ENCODE results near the gene FSTL4. TPM values are rescaled to one million over a fixed set of nuclear protein-coding genes. Genes with fewer than 3 reads are reported as not detected.

FSTL4 gene
- total RNA-seq, 1 donor from 2014 or later = 11.3 TPM

DNA sequence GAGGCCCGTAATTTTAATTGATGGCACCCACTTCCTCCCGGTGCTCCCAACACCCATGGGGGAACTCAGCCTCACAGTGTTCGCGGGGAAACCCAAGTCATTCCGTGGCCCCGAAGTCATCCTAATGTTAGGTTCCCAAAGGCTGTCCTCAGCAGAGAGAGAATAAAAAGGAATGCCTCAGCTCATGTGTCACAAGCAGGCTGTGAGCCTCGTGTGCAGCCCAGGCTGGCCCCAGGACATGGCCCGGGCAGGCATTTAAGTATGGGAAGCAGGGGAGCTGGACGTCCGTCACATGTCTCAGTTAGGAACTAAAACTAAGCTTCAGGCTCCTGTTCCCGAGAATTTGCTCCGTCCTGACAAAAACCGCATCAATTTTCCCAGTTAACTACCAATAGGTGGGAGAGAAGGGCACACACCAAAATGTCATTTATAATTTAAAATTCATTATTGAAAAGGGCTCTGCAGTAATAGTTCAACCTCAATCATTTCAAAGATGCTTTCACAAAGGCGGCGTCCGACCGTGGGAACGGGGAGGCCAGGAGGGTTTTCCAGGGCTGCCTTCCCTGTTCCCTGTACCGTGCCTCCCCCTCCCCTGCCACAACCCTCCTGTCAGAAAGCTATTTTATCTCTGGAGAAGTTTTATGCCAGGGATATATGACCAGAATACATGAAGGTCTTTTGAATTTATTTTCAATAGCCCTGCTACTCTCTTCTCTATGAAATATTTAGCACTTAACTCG, 137.3 kb downstream of the FSTL4 start:
- TF ChIP-seq, protein P1, sequence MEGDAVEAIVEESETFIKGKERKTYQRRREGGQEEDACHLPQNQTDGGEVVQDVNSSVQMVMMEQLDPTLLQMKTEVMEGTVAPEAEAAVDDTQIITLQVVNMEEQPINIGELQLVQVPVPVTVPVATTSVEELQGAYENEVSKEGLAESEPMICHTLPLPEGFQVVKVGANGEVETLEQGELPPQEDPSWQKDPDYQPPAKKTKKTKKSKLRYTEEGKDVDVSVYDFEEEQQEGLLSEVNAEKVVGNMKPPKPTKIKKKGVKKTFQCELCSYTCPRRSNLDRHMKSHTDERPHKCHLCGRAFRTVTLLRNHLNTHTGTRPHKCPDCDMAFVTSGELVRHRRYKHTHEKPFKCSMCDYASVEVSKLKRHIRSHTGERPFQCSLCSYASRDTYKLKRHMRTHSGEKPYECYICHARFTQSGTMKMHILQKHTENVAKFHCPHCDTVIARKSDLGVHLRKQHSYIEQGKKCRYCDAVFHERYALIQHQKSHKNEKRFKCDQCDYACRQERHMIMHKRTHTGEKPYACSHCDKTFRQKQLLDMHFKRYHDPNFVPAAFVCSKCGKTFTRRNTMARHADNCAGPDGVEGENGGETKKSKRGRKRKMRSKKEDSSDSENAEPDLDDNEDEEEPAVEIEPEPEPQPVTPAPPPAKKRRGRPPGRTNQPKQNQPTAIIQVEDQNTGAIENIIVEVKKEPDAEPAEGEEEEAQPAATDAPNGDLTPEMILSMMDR (conservative IDR thresholded peaks at IDR 0.05) = no peak
- Mint-ChIP-seq H3K4me1 (ENCODE audit: unreplicated experiment) (peaks cover 27% of the 10 kb centered on the region), H3K4me3 (no peak overlapping the region), H3K27ac (no peak overlapping the region), H3K27me3 (peaks cover 9% of the 10 kb centered on the region), H3K36me3 (no peaks in the 10 kb centered on the region), H3K9me3 (no peaks in the 10 kb centered on the region)
- DNase-seq (ENCODE audit: extremely low spot score, unreplicated experiment) = no peak

DNA sequence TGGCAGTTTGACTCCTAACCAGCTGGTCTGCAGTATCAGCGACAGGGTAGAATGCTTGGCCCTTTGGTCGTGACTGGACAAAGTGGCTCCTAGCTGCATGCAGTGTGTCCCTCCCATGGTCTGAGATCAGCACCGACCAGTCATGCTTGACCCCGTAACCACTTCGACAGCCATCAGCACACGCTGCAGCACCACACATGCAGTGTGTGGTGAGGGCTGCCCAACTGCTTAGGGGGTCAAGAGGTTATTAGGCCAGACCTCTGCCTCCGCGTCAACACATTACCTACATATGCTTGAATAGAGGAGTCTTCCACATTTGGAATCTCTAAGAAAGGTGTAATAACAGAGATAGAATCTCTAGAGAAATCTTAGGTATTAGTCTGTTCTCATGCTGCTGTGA, 139.1 kb downstream of the FSTL4 start:
- Mint-ChIP-seq H3K36me3 (no peaks in the 10 kb centered on the region), H3K4me1 (ENCODE audit: unreplicated experiment) (peaks cover 24% of the 10 kb centered on the region), H3K27ac (no peak overlapping the region), H3K9me3 (no peaks in the 10 kb centered on the region), H3K4me3 (no peak overlapping the region), H3K27me3 (peaks cover 9% of the 10 kb centered on the region)
- DNase-seq (ENCODE audit: extremely low spot score, unreplicated experiment) = no peak
- TF ChIP-seq, protein P1 (conservative IDR thresholded peaks at IDR 0.05) = no peak

DNA sequence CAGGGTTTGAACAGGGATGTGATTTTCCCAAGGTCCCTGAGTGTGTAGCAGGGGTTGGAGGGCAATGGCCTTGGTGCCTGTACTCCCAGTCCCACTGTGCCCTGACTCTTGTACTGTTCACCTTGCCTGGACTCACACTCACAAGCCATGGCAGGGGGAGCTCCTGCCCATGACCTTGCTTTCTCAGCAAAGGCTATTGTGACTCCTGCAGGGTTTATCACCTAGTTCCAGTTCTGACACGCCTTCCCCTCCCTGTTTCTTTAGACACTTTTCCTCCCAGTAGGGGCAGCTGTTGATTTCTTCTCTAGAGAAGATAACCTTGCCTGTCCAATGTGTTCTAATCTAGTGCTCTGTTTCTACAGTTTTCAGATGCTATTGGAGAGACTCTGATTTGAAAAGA, 139.5 kb downstream of the FSTL4 start:
- no peak overlapping the region for H3K4me3 Mint-ChIP-seq

GRCh38 chr5:133471699-133472098, 140.6 kb downstream of the FSTL4 start:
- H3K4me3 Mint-ChIP-seq = no peak overlapping the region
- H3K27ac Mint-ChIP-seq = no peak overlapping the region
- H3K4me1 Mint-ChIP-seq (ENCODE audit: unreplicated experiment) = peaks cover 18% of the 10 kb centered on the region
- H3K36me3 Mint-ChIP-seq = no peaks in the 10 kb centered on the region
- TF ChIP-seq, protein P1 (conservative IDR thresholded peaks at IDR 0.05) = no peak
- H3K27me3 Mint-ChIP-seq = peaks cover 9% of the 10 kb centered on the region
- no peak for DNase-seq (ENCODE audit: extremely low spot score, unreplicated experiment)
- no peaks in the 10 kb centered on the region for H3K9me3 Mint-ChIP-seq

More for the DNA sequence above, 139.5 kb downstream of the FSTL4 start:
- peaks cover 19% of the 10 kb centered on the region for H3K4me1 Mint-ChIP-seq (ENCODE audit: unreplicated experiment)
- no peaks in the 10 kb centered on the region for H3K9me3 Mint-ChIP-seq
- TF ChIP-seq, protein P1 (conservative IDR thresholded peaks at IDR 0.05) = no peak
- no peaks in the 10 kb centered on the region for H3K36me3 Mint-ChIP-seq
- peaks cover 9% of the 10 kb centered on the region for H3K27me3 Mint-ChIP-seq
- H3K27ac Mint-ChIP-seq = no peak overlapping the region
- DNase-seq (ENCODE audit: extremely low spot score, unreplicated experiment) = no peak

DNA sequence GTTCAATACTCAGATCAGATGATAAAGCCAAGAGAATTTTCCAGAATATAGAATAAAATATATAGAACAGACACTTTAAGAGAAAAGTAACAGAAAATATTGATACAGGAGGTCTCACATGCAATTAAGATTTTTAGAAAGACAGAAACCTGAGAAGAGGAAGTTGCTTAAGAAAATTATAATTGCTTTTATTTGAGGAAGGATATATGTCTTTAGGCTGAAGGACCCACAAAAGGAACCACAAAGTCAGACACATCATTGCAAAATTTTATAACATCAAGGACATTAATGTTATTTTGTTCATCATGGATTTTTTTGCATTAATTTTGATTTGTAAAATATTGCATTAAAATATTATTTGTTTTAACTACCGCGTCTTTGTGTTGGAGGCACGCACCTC, 141.5 kb downstream of the FSTL4 start:
- Mint-ChIP-seq H3K27me3 (peaks cover 8% of the 10 kb centered on the region), H3K36me3 (no peaks in the 10 kb centered on the region), H3K27ac (no peak overlapping the region), H3K4me3 (no peak overlapping the region), H3K9me3 (no peaks in the 10 kb centered on the region), H3K4me1 (ENCODE audit: unreplicated experiment) (peaks cover 13% of the 10 kb centered on the region)
- TF ChIP-seq, protein P1 (conservative IDR thresholded peaks at IDR 0.05) = no peak
- DNase-seq (ENCODE audit: extremely low spot score, unreplicated experiment) = no peak

All from type B pancreatic cell (in vitro differentiated cells).